Gastroesophageal sphincter (tissue), 4 donors: ENCODE data around the gene GTF2F2. TPM values are rescaled to one million over a fixed set of nuclear protein-coding genes. Genes with fewer than 3 reads are reported as not detected.

Source experiments
- ATAC-seq: fragments of 150-250 bp; one replicate; pipeline ENCODE4 v1.9.1; 2016; ENCODE audit warnings: mild to moderate bottlenecking, moderate library complexity
- H3K27ac ChIP-seq, 4 donors: fragments of 200-600 bp; sonication (generic) in 3 of 4; 1 replicate in 3 of 4; 2 replicates in 1 of 4; pipeline ENCODE4 v1.5.1; 2016 to 2019
- H3K27me3 ChIP-seq: fragments of 200-600 bp; sonication (generic); one replicate; pipeline ENCODE4 v1.5.1; 2019
- H3K36me3 ChIP-seq, 2 donors: fragments of 200-600 bp; sonication (generic); one replicate each; pipeline ENCODE4 v1.5.1; 2019; ENCODE audit warnings: control low read depth in 1 of 2
- H3K4me1 ChIP-seq, 3 donors: fragments of 200-600 bp; sonication (generic); 1 replicate in 2 of 3; 2 replicates in 1 of 3; pipeline ENCODE4 v1.5.1; 2016 to 2019; ENCODE audit warnings: control low read depth in 2 of 3
- H3K4me3 ChIP-seq, 2 donors: fragments of 200-600 bp; sonication (generic); one replicate each; pipeline ENCODE4 v1.5.1; 2019; ENCODE audit warnings: mild to moderate bottlenecking in 1 of 2, moderate library complexity in 1 of 2
- H3K9me3 ChIP-seq, 3 donors: fragments of 200-600 bp; sonication (generic); one replicate each; pipeline ENCODE4 v1.5.1; 2017 to 2019; ENCODE audit warnings: control low read depth in 2 of 3
- CTCF ChIP-seq, 4 experiments: fragments of 200-600 bp in 2 of 4; fragments of 450-650 bp in 2 of 4; sonication (generic) in 1 of 4; IDR thresholded peaks; one replicate each; pipeline ENCODE4 v1.5.1; 2017 to 2019; ENCODE audit warnings: antibody characterized with exemption in 4 of 4, mild to moderate bottlenecking in 2 of 4, moderate library complexity in 2 of 4
- EP300 ChIP-seq: sonication (generic); formaldehyde crosslinking; IDR thresholded peaks from one replicate; pipeline ENCODE4 v1.6.1; 2017; ENCODE audit warnings: antibody characterized with exemption, mild to moderate bottlenecking
- POLR2A ChIP-seq, 2 donors: fragments of 450-650 bp; IDR thresholded peaks; one replicate each; pipeline ENCODE4 v1.6.1; 2017; ENCODE audit warnings: antibody characterized with exemption in 2 of 2, mild to moderate bottlenecking in 2 of 2, moderate library complexity in 1 of 2
- POLR2AphosphoS5 ChIP-seq: sonication (generic); formaldehyde crosslinking; IDR thresholded peaks from one replicate; pipeline ENCODE4 v1.6.1; 2017; ENCODE audit warnings: antibody characterized with exemption
- WGBS, 2 donors: methylation state at CpG; one replicate each; pipeline ENCODE4 v1.1.5; 2018; ENCODE audit warnings: low coverage in 1 of 2; 5-methylcytosine and 5-hydroxymethylcytosine counted together
- total RNA-seq, 4 donors: library from RNA; depleted of rRNA; stranded (reverse); fragments of >200 nt; gene quantifications; one replicate each; pipeline ENCODE4 v1.1.0, GENCODE V29; 2016

Gene GTF2F2
- total RNA-seq, 4 donors from 2014 or later: 15.3 to 19.6 (median 17.7) TPM

DNA sequence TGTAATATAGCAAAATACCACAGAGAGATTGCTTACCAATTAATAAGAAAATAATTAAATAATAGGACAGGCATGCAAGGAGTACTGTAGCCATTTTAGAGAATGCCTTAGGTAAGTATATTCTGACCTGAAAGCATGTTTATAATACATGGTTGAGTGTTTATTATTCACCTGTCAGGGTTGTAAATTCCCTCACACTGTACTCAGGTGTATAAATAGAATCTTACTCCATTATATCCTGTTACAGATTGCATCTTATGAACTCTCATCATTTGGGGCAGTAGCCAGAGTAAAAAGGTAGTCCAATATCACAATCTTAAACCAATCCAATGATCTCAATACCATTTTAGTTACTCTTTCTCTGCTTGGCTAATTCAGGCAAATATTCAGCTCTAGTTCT, 35.8 kb upstream of the GTF2F2 start:
- H3K4me3 ChIP-seq: no peak overlapping the region
- no peak overlapping the region for H3K27ac ChIP-seq
- H3K36me3 ChIP-seq: no peaks in the 10 kb centered on the region
- TF ChIP-seq POLR2A (IDR thresholded peaks at IDR 0.05): no peak
- no peak for TF ChIP-seq CTCF (IDR thresholded peaks at IDR 0.05)
- no peak for TF ChIP-seq POLR2AphosphoS5
- TF ChIP-seq EP300: no peak
- no peaks in the 10 kb centered on the region for H3K27me3 ChIP-seq
- ATAC-seq: no peak
- no peaks in the 10 kb centered on the region for H3K9me3 ChIP-seq
- H3K4me1 ChIP-seq: no peaks in the 10 kb centered on the region

GRCh38 chr13:45086484-45086883, 33.8 kb upstream of the GTF2F2 start:
- no peaks in the 10 kb centered on the region for H3K27me3 ChIP-seq
- 83 to 85% methylated on average over 3 of the region's 3 CpGs for WGBS, 2 donors
- no peak for ATAC-seq
- no peak for TF ChIP-seq EP300
- no peak for TF ChIP-seq POLR2AphosphoS5
- no peaks in the 10 kb centered on the region for H3K9me3 ChIP-seq
- H3K36me3 ChIP-seq: no peaks in the 10 kb centered on the region
- H3K4me3 ChIP-seq: no peak overlapping the region
- no peaks in the 10 kb centered on the region for H3K4me1 ChIP-seq
- no peak overlapping the region for H3K27ac ChIP-seq

DNA sequence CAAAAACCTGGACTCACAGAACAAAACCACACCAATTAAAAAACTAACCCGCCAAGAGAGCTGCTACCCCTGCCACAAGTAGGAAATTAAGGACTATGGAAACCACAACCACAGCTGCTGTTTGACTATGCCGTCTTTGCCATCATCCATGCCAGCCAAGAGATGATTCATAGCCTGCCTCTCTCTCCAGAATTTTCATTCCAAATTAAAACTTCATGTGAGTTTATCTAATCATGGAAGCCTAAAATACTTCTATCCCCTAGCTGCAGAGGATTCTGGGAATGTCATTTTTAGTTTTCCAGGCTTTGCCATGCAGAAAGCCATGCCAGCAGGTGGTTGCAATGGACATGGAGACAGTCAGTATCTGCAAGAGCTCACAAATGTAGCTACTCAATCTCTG, 27.6 kb upstream of the GTF2F2 start:
- TF ChIP-seq POLR2AphosphoS5 (no peak), EP300 (no peak)
- WGBS, 2 donors: 47 to 81% methylated on average over 2 of the region's 2 CpGs
- Histone ChIP-seq H3K36me3 (no peaks in the 10 kb centered on the region), H3K27ac (no peak overlapping the region), H3K4me3 (no peak overlapping the region), H3K9me3 (no peaks in the 10 kb centered on the region), H3K27me3 (no peaks in the 10 kb centered on the region), H3K4me1 (no peaks in the 10 kb centered on the region)
- no peak for ATAC-seq

- no peaks in the 10 kb centered on the region for H3K27me3 ChIP-seq
- H3K4me1 ChIP-seq: no peaks in the 10 kb centered on the region
- H3K9me3 ChIP-seq: no peaks in the 10 kb centered on the region
- H3K36me3 ChIP-seq: no peaks in the 10 kb centered on the region
- H3K27ac ChIP-seq: no peak overlapping the region
- TF ChIP-seq EP300: no peak
- no peak for ATAC-seq
- WGBS, 2 donors: 84 to 100% methylated on average over 1 to 5 of the region's 5 CpGs
- no peak overlapping the region for H3K4me3 ChIP-seq
These were observed 19.6 kb upstream of the GTF2F2 start for GRCh38 chr13:45100573-45101262.

GRCh38 chr13:45101327-45102018, 18.8 kb upstream of the GTF2F2 start:
- H3K27me3 ChIP-seq: peaks cover 5% of the 10 kb centered on the region
- no peak overlapping the region for H3K4me3 ChIP-seq
- H3K4me1 ChIP-seq: no peaks in the 10 kb centered on the region
- TF ChIP-seq CTCF (IDR thresholded peaks at IDR 0.05) (no peak), POLR2AphosphoS5 (no peak), POLR2A (IDR thresholded peaks at IDR 0.05) (no peak), EP300 (no peak)
- WGBS, 2 donors: 71 to 83% methylated on average over 4 to 8 of the region's 10 CpGs
- ATAC-seq: no peak
- H3K36me3 ChIP-seq: no peaks in the 10 kb centered on the region
- no peaks in the 10 kb centered on the region for H3K9me3 ChIP-seq
- H3K27ac ChIP-seq: no peak overlapping the region

- WGBS, 2 donors: 74 to 82% methylated on average over 6 of the region's 6 CpGs
- no peak overlapping the region for H3K4me3 ChIP-seq
- H3K4me1 ChIP-seq: no peaks in the 10 kb centered on the region
- H3K27ac ChIP-seq: no peak overlapping the region
- no peaks in the 10 kb centered on the region for H3K36me3 ChIP-seq
- TF ChIP-seq POLR2AphosphoS5 (no peak), CTCF (IDR thresholded peaks at IDR 0.05) (no peak), EP300 (no peak), POLR2A (IDR thresholded peaks at IDR 0.05) (no peak)
- ATAC-seq: no peak
- H3K27me3 ChIP-seq: peaks cover 6% of the 10 kb centered on the region
- no peaks in the 10 kb centered on the region for H3K9me3 ChIP-seq
These were observed 18.2 kb upstream of the GTF2F2 start for GRCh38 chr13:45102136-45102507.
